Anterior cingulate cortex (tissue), 58 donors: ENCODE data around the gene KYNU.
"Not testable (repeated sequence)": the region's sequence is repeated elsewhere in the genome, so short reads cannot be mapped to it uniquely, and the experiment has no call there.

Experiments used
- DNase-seq, 58 donors: peaks; one replicate each; lab custom pipeline; 2025; lab: John Stamatoyannopoulos, UW

The KYNU gene

GRCh38 chr2:142877216-142877838 lies at the start of gene KYNU:
KYNU (plus strand) TSS chr2:142877664; CDS start chr2:142885368, 7,704 bp downstream.
- no peak for DNase-seq

- no peak for DNase-seq
These were observed 43.4 kb upstream of the KYNU start for GRCh38 chr2:142834021-142834420.

GRCh38 chr2:142840436-142840835 lies 37.0 kb upstream of the KYNU start:
- no peak for DNase-seq

- DNase-seq = peak in 1 of 58 donors; percentile 6
These were observed 35.7 kb upstream of the KYNU start for GRCh38 chr2:142841788-142842187.

GRCh38 chr2:142842369-142842768 lies 35.1 kb upstream of the KYNU start:
- DNase-seq = no peak

- DNase-seq = no peak
These were observed 33.7 kb upstream of the KYNU start for GRCh38 chr2:142843731-142844130.

GRCh38 chr2:142848023-142848606 lies 29.3 kb upstream of the KYNU start:
- no peak for DNase-seq

GRCh38 chr2:142849820-142850219 lies 27.6 kb upstream of the KYNU start:
- DNase-seq = no peak

- no peak for DNase-seq
These were observed 23.6 kb upstream of the KYNU start for GRCh38 chr2:142853912-142854311.

GRCh38 chr2:142857256-142858164 lies 20.0 kb upstream of the KYNU start:
- no peak for DNase-seq

GRCh38 chr2:142858961-142859360 lies 18.5 kb upstream of the KYNU start:
- no peak for DNase-seq

- DNase-seq = no peak
These were observed 15.2 kb upstream of the KYNU start for GRCh38 chr2:142862299-142862698.

- DNase-seq = no peak
These were observed 14.6 kb upstream of the KYNU start for GRCh38 chr2:142862847-142863246.

- no peak for DNase-seq
These were observed 13.9 kb upstream of the KYNU start for GRCh38 chr2:142863485-142863961.

GRCh38 chr2:142864605-142865004 lies 12.9 kb upstream of the KYNU start:
- DNase-seq = not testable (repeated sequence)

- DNase-seq = peak in 1 of 58 donors; percentile 0
These were observed 11.5 kb upstream of the KYNU start for GRCh38 chr2:142865924-142866323.

- no peak for DNase-seq
These were observed 11.0 kb upstream of the KYNU start for GRCh38 chr2:142866426-142866825.

- DNase-seq = no peak
These were observed 10.3 kb upstream of the KYNU start for GRCh38 chr2:142867136-142867535.

GRCh38 chr2:142868229-142868762 lies 9.2 kb upstream of the KYNU start:
- peak in 3 of 58 donors; percentile 1 to 13 (median 5) for DNase-seq

- not testable (repeated sequence) for DNase-seq
These were observed 8.4 kb upstream of the KYNU start for GRCh38 chr2:142869065-142869460.
